ENCODE results near the gene MUS81. TPM values are rescaled to one million over a fixed set of nuclear protein-coding genes. Genes with fewer than 3 reads are reported as not detected.

MUS81 gene
- total and polyA plus RNA-seq, 7 experiments from 2014 or later: 18.3 to 117 (median 68.8) TPM

DNA sequence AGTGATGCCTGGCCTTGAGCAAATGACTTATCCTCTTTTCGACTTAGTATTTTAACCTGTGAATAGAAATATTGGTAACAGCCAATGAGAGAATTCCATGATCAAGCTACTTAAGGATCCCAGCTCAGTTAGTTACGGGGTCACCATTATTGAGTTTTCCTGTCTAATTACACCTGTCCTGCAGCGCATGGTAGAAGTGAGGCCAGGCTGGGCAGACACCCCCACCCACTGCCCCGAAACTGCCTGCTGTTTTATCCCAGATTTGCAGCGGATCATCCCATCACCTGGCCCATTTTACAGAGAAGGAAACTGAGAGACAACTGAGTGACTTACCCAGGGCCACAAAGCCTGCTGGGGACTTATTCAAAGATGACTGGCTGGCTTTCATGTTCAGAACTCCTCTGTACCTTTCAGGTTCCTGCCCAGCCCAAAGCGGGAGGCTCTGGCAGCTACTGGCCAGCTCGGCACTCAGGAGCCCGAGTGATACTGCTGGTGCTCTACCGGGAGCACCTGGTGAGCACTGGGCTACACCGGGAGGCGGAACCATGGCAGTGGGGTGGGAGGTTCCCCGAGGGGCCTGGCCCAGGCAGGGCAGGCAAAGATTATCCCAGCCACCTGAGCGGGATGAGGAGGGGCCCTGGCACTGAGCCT, 1.4 kb downstream of the MUS81 start:
- Histone ChIP-seq H3K9me3 (ENCODE audit: control insufficient read depth in 2 of 3, low read length in 3 of 3) (no peaks in the 10 kb centered on the region), H3K4me3 (ENCODE audit: low read length) (peak overlapping the region; percentile 65), H3K4me1 (ENCODE audit: control insufficient read depth in 2 of 2, insufficient read depth in 2 of 2, low read length in 2 of 2) (peaks cover 18 to 25% of the 10 kb centered on the region in 2 donors), H3K27me3 (ENCODE audit: control insufficient read depth in 2 of 2, insufficient read depth in 2 of 2, low read length in 2 of 2) (no peaks in the 10 kb centered on the region), H3K27ac (ENCODE audit: low read depth, low read length) (peak overlapping the region; percentile 88), H3K36me3 (ENCODE audit: control insufficient read depth in 2 of 3, insufficient read depth in 3 of 3, low read length in 3 of 3) (peaks cover 5 to 61% (median 12%) of the 10 kb centered on the region in 3 experiments)
- DNase-seq (peak in 2 of 9 donors; percentile 3 to 21), ATAC-seq (no peak)
- Mint-ChIP-seq H3K4me1 (peaks cover 22 to 41% (median 27%) of the 10 kb centered on the region in 7 donors), H3K36me3 (peaks cover 2 to 20% (median 9%) of the 10 kb centered on the region in 5 donors), H3K9me3 (peaks cover 0 to 1% (median 0%) of the 10 kb centered on the region in 11 donors), H3K4me3 (peak overlapping the region; percentile 92 to 100 (median 97)), H3K27me3 (no peaks in the 10 kb centered on the region), H3K27ac (peak overlapping the region in 8 of 9 donors; percentile 43 to 99 (median 96))
- intact Hi-C loops (cut with micrococcal nuclease): no loop called here
- CTCF ChIA-PET: interaction anchor here (1.2 to 8.3 kb wide), 3 partner anchors 9 to 26 kb away, joined by 3 to 159 read pairs (median 30); partner anchors contain the start of genes CCDC85B and FIBP
- POLR2A ChIA-PET: interaction anchor here (0.9 to 12.9 kb wide), 11 partner anchors 9 to 450 kb away, joined by 3 to 316 read pairs (median 54); partner anchors contain the start of genes BANF1, C11orf68, CCDC85B and CTSW

DNA sequence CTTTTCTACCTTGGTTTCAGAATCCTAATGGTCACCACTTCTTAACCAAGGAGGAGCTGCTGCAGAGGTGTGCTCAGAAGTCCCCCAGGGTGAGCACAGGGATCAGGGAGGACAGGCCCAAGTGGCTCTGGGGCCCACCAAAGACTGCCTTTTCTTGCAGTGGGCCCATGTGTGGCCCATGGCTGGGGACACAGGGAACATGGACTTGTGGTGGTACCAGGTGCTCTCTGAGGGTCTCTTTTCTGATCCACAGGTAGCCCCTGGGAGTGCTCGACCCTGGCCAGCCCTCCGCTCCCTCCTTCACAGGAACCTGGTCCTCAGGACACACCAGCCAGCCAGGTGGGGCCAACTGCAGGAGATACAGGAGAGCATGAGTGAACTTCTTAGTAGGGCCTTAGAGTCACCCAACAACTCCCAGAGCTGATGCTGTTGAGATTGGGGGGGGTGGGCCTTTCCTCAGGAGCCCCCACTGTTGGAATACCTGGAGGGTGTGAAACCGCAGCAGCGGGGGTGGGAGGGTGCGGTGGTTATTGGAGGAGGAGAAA, 2.0 kb downstream of the MUS81 start:
- Histone ChIP-seq H3K36me3 (ENCODE audit: control insufficient read depth in 2 of 3, insufficient read depth in 3 of 3, low read length in 3 of 3) (peaks cover 5 to 63% (median 12%) of the 10 kb centered on the region in 3 experiments), H3K4me3 (ENCODE audit: low read length) (no peak overlapping the region), H3K9me3 (ENCODE audit: control insufficient read depth in 2 of 3, low read length in 3 of 3) (no peaks in the 10 kb centered on the region), H3K27me3 (ENCODE audit: control insufficient read depth in 2 of 2, insufficient read depth in 2 of 2, low read length in 2 of 2) (no peaks in the 10 kb centered on the region), H3K4me1 (ENCODE audit: control insufficient read depth in 2 of 2, insufficient read depth in 2 of 2, low read length in 2 of 2) (peaks cover 18 to 24% of the 10 kb centered on the region in 2 donors), H3K27ac (ENCODE audit: low read depth, low read length) (peak overlapping the region; percentile 88)
- Mint-ChIP-seq H3K27me3 (no peaks in the 10 kb centered on the region), H3K36me3 (peaks cover 0 to 20% (median 9%) of the 10 kb centered on the region in 5 donors), H3K4me3 (peak overlapping the region in 5 of 10 donors; percentile 47 to 100 (median 95)), H3K9me3 (peaks cover 0 to 1% (median 0%) of the 10 kb centered on the region in 11 donors), H3K27ac (peak overlapping the region in 5 of 9 donors; percentile 12 to 76 (median 59)), H3K4me1 (peaks cover 23 to 38% (median 24%) of the 10 kb centered on the region in 7 donors)
- ChIA-PET POLR2A (interaction anchor here (0.7 to 12.9 kb wide), 6 partner anchors 8 to 97 kb away, joined by 3 to 316 read pairs (median 60); partner anchors contain the start of genes CCDC85B, EFEMP2, FIBP and SART1), CTCF (interaction anchor here (1.2 to 8.3 kb wide), 2 partner anchors 17 to 26 kb away, joined by 3 to 159 read pairs; partner anchors contain the start of genes CCDC85B and FIBP)
- DNase-seq: peak in 1 of 9 donors; percentile 2
- no peak for ATAC-seq
- intact Hi-C loops (cut with micrococcal nuclease): no loop called here

DNA sequence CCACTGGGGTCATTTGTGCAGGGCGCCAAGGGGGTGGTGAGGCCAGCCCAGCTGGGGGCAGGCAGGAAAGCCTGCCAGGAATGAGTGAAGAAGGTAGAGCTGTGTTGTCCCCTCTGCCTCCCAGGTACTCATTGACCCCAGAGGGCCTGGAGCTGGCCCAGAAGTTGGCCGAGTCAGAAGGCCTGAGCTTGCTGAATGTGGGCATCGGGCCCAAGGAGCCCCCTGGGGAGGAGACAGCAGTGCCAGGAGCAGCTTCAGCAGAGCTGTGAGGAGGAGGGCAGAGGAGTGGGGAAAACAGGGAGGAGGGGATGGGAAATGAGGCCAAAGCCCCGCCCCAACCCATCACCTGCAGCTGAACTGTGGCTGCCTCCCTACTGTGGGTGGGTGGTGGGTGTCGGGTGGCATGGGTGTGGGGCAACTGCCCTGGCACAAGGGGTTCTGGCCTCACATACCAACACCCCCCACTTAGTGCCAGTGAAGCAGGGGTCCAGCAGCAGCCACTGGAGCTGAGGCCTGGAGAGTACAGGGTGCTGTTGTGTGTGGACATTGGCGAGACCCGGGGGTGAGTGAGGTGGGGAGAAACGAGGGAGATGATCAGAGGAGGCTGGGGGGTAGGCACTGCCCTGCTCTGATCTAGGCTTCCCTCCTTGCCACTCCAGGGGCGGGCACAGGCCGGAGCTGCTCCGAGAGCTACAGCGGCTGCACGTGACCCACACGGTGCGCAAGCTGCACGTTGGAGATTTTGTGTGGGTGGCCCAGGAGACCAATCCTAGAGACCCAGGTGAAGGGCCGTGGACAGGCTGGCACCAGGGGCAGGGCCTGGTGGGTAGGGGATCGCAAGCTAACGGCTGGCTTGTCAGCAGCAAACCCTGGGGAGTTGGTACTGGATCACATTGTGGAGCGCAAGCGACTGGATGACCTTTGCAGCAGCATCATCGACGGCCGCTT, 3.0 kb downstream of the MUS81 start:
- ChIA-PET CTCF (interaction anchor here (8.3 kb wide), 1 partner anchor 25 kb away, joined by 159 read pairs; the partner anchor contains the start of genes CCDC85B and FIBP), POLR2A (interaction anchor here (0.7 to 12.9 kb wide), 6 partner anchors 7 to 96 kb away, joined by 3 to 316 read pairs (median 60); partner anchors contain the start of genes CCDC85B, EFEMP2, FIBP and SART1)
- Histone ChIP-seq H3K4me1 (ENCODE audit: control insufficient read depth in 2 of 2, insufficient read depth in 2 of 2, low read length in 2 of 2) (peaks cover 18 to 24% of the 10 kb centered on the region in 2 donors), H3K27ac (ENCODE audit: low read depth, low read length) (no peak overlapping the region), H3K9me3 (ENCODE audit: control insufficient read depth in 2 of 3, low read length in 3 of 3) (no peaks in the 10 kb centered on the region), H3K27me3 (ENCODE audit: control insufficient read depth in 2 of 2, insufficient read depth in 2 of 2, low read length in 2 of 2) (no peaks in the 10 kb centered on the region), H3K36me3 (ENCODE audit: control insufficient read depth in 2 of 3, insufficient read depth in 3 of 3, low read length in 3 of 3) (peaks cover 5 to 60% (median 12%) of the 10 kb centered on the region in 3 experiments), H3K4me3 (ENCODE audit: low read length) (no peak overlapping the region)
- H3K4me3 Mint-ChIP-seq: peak overlapping the region in 2 of 10 donors; percentile 47 to 51
- H3K4me1 Mint-ChIP-seq: peaks cover 23 to 38% (median 25%) of the 10 kb centered on the region in 7 donors
- H3K36me3 Mint-ChIP-seq: peaks cover 0 to 20% (median 9%) of the 10 kb centered on the region in 5 donors
- DNase-seq (peak in 1 of 9 donors; percentile 6), ATAC-seq (no peak)
- intact Hi-C loops (cut with micrococcal nuclease): no loop called here
- H3K27me3 Mint-ChIP-seq: no peaks in the 10 kb centered on the region
- H3K27ac Mint-ChIP-seq: peak overlapping the region in 2 of 9 donors; percentile 28 to 62
- no peaks in the 10 kb centered on the region for H3K9me3 Mint-ChIP-seq

DNA sequence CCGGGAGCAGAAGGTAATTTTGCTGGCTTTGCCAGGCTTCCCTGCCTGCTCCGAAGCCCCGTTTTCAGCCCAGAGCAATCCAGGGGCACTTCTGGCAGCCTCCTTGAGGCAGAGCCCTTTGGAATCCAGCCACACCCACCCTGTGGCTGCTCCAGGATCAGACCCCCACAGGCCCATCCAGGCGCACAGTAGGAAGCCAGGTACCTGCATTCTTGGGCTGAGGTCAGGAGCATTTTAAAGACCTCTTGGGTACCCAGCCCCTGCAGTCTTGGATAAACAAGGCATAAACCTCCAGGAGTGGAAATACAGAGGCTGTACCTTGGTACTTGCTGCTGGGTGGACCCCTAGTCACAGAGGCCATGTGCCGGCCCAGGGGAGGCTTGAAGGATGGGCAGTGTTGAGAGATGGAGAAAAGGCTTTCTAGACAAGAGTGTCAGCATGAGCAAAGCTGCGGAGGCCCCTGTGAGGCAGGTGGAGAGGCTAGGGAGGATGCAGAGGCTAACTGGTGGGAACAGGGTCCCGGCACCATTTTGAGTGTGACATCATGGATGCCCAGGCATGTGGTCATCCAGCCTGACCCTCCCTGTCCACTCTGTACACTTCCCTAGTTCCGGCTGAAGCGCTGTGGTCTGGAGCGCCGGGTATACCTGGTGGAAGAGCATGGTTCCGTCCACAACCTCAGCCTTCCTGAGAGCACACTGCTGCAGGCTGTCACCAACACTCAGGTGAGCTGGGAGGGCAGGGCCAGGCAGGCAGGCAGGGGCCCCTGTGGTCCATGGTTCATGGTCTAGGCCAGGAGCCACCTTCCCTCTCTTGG, 3.9 kb downstream of the MUS81 start:
- intact Hi-C loops (cut with micrococcal nuclease): no loop called here
- H3K4me1 ChIP-seq (ENCODE audit: control insufficient read depth in 2 of 2, insufficient read depth in 2 of 2, low read length in 2 of 2): peaks cover 12 to 16% of the 10 kb centered on the region in 2 donors
- no peak overlapping the region for H3K4me3 ChIP-seq (ENCODE audit: low read length)
- Mint-ChIP-seq H3K4me1 (peaks cover 17 to 30% (median 19%) of the 10 kb centered on the region in 7 donors), H3K4me3 (no peak overlapping the region), H3K9me3 (no peaks in the 10 kb centered on the region), H3K27me3 (no peaks in the 10 kb centered on the region), H3K27ac (peak overlapping the region in 1 of 9 donors; percentile 51), H3K36me3 (peaks cover 0 to 20% (median 9%) of the 10 kb centered on the region in 5 donors)
- peaks cover 5 to 60% (median 12%) of the 10 kb centered on the region in 3 experiments for H3K36me3 ChIP-seq (ENCODE audit: control insufficient read depth in 2 of 3, insufficient read depth in 3 of 3, low read length in 3 of 3)
- DNase-seq (peak in 1 of 9 donors; percentile 6), ATAC-seq (no peak)
- no peaks in the 10 kb centered on the region for H3K9me3 ChIP-seq (ENCODE audit: control insufficient read depth in 2 of 3, low read length in 3 of 3)
- POLR2A ChIA-PET: interaction anchor here (0.8 to 12.9 kb wide), 3 partner anchors 6 to 25 kb away, joined by 3 to 316 read pairs (median 109); partner anchors contain the start of genes CCDC85B, EFEMP2 and FIBP
- no peak overlapping the region for H3K27ac ChIP-seq (ENCODE audit: low read depth, low read length)
- CTCF ChIA-PET: interaction anchor here (8.3 kb wide), 1 partner anchor 24 kb away, joined by 159 read pairs; the partner anchor contains the start of genes CCDC85B and FIBP
- H3K27me3 ChIP-seq (ENCODE audit: control insufficient read depth in 2 of 2, insufficient read depth in 2 of 2, low read length in 2 of 2): no peaks in the 10 kb centered on the region

DNA sequence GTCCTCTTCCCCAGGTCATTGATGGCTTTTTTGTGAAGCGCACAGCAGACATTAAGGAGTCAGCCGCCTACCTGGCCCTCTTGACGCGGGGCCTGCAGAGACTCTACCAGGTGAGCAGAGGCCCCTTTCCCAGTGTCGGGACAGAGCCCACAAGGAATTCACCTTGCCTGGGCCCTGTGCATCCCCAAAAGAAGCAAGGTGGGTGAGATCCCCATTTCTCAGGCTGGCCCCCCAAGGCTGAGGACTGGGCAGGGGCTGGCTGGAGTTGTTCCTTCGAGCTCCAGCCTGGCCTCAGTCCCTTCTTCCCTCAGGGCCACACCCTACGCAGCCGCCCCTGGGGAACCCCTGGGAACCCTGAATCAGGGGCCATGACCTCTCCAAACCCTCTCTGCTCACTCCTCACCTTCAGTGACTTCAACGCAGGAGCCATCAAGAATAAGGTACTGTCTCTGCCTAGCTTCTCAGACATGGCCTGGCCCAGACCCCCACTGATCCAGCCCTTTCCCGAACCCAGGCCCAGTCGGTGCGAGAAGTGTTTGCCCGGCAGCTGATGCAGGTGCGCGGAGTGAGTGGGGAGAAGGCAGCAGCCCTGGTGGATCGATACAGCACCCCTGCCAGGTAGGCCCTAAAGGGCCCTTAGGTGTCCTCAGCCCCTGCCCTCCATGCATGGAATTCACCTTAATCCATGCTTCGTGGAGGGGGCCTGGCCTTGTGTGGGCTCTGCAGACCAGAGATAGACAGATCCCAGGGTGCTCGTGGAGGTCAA, 4.7 kb downstream of the MUS81 start:
- ChIA-PET CTCF (interaction anchor here (2.1 to 8.3 kb wide), 2 partner anchors 20 to 23 kb away, joined by 9 to 159 read pairs; partner anchors contain the start of genes CCDC85B and FIBP), POLR2A (interaction anchor here (12.9 kb wide), 1 partner anchor 24 kb away, joined by 316 read pairs; the partner anchor contains the start of genes CCDC85B and FIBP)
- ATAC-seq (no peak), DNase-seq (no peak)
- H3K4me3 Mint-ChIP-seq: no peak overlapping the region
- peak overlapping the region in 1 of 9 donors; percentile 38 for H3K27ac Mint-ChIP-seq
- Histone ChIP-seq H3K9me3 (ENCODE audit: control insufficient read depth in 2 of 3, low read length in 3 of 3) (no peaks in the 10 kb centered on the region), H3K27me3 (ENCODE audit: control insufficient read depth in 2 of 2, insufficient read depth in 2 of 2, low read length in 2 of 2) (no peaks in the 10 kb centered on the region), H3K27ac (ENCODE audit: low read depth, low read length) (no peak overlapping the region), H3K4me1 (ENCODE audit: control insufficient read depth in 2 of 2, insufficient read depth in 2 of 2, low read length in 2 of 2) (peaks cover 12 to 15% of the 10 kb centered on the region in 2 donors), H3K36me3 (ENCODE audit: control insufficient read depth in 2 of 3, insufficient read depth in 3 of 3, low read length in 3 of 3) (peaks cover 5 to 60% (median 12%) of the 10 kb centered on the region in 3 experiments), H3K4me3 (ENCODE audit: low read length) (no peak overlapping the region)
- intact Hi-C loops (cut with micrococcal nuclease): no loop called here
- peaks cover 17 to 30% (median 19%) of the 10 kb centered on the region in 7 donors for H3K4me1 Mint-ChIP-seq
- H3K27me3 Mint-ChIP-seq: no peaks in the 10 kb centered on the region
- H3K9me3 Mint-ChIP-seq: no peaks in the 10 kb centered on the region
- peaks cover 0 to 18% (median 9%) of the 10 kb centered on the region in 5 donors for H3K36me3 Mint-ChIP-seq
